Forelimb muscle (tissue), 1 donor: ENCODE measurements around the gene CACYBP. TPM values are rescaled to one million over a fixed set of nuclear protein-coding genes. Genes with fewer than 3 reads are reported as not detected.

ENCODE experiments used
- polyA plus RNA-seq: library from polyadenylated mRNA; unstranded; fragments of 120-200 nt; gene quantifications from one replicate; pipeline ENCODE4 v1.2.1, GENCODE V29; 2013; ENCODE audit not compliant: insufficient read length

Gene CACYBP
- polyA plus RNA-seq, 1 donor = 94.9 TPM

Other genes starting within 250 kb of the CACYBP start
- 23.1 TPM for gene MRPS14, start 23.5 kb downstream of the CACYBP start, polyA plus RNA-seq
- 4.6 TPM for gene TNN, start 67.9 kb downstream of the CACYBP start, polyA plus RNA-seq
- gene KIAA0040, start 192.8 kb downstream of the CACYBP start, polyA plus RNA-seq = 11.1 TPM